ENCODE measurements around the gene NEBL.

DNA sequence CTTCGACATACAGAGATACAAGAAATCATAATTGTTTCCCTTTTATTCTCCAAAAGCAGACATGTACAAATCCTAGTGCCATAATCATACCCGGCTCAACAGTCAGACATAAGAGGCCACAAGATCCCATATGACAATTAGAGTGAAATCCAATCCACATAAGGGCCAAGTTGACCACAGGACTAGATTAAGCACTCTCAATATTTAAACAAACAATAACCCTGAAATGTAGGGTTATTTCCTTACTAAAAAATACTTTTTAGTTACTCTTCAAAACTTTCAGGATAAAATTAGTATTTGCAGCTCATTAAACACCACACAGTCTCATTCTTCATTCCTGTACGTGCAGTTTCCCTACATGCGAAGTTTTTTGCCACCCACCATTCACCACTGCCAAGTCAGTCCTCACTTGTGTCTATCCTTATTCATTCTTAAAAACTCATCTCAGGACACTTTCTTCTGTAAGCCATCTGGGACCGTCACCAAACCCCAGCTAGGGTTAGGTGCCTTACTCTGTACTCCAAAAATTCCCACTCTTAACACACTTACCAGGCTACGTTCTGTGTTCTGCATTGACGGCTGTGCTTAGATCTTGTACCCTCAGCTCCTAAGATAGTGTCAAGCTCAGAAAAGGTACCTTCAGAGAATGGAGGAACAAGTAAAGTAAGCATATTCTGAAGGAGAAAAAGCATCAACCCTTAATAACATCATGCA, 47.8 kb upstream of the NEBL start:
- TF ChIP-seq SUZ12 (IDR thresholded peaks at IDR 0.05; ENCODE audit: extremely low read depth, insufficient read depth, insufficient read length) = no peak
- TF ChIP-seq YY1 (IDR thresholded peaks at IDR 0.05; ENCODE audit: insufficient read depth, insufficient read length) = no peak

Data from NT2/D1 (cell line).